Measurements from ENCODE around the gene PTPN22.

Gene PTPN22

GRCh38 chr1:113890816-113891215 lies 19.3 kb upstream of the PTPN22 start:
- H3K4me3 ChIP-seq (ENCODE audit: low read depth, low read length) = no peak overlapping the region
- no peak for DNase-seq (ENCODE audit: low read depth)
- no peak for TF ChIP-seq POLR2A (IDR thresholded peaks at IDR 0.05; ENCODE audit: extremely low read depth, insufficient read length)
- TF ChIP-seq, protein P1, sequence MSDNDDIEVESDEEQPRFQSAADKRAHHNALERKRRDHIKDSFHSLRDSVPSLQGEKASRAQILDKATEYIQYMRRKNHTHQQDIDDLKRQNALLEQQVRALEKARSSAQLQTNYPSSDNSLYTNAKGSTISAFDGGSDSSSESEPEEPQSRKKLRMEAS (IDR thresholded peaks at IDR 0.05; ENCODE audit: low read depth, low read length) = no peak
- TF ChIP-seq, protein P2, sequence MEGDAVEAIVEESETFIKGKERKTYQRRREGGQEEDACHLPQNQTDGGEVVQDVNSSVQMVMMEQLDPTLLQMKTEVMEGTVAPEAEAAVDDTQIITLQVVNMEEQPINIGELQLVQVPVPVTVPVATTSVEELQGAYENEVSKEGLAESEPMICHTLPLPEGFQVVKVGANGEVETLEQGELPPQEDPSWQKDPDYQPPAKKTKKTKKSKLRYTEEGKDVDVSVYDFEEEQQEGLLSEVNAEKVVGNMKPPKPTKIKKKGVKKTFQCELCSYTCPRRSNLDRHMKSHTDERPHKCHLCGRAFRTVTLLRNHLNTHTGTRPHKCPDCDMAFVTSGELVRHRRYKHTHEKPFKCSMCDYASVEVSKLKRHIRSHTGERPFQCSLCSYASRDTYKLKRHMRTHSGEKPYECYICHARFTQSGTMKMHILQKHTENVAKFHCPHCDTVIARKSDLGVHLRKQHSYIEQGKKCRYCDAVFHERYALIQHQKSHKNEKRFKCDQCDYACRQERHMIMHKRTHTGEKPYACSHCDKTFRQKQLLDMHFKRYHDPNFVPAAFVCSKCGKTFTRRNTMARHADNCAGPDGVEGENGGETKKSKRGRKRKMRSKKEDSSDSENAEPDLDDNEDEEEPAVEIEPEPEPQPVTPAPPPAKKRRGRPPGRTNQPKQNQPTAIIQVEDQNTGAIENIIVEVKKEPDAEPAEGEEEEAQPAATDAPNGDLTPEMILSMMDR (IDR thresholded peaks at IDR 0.05; ENCODE audit: low read depth, low read length) = no peak

GRCh38 chr1:113887402-113888175 lies 16.1 kb upstream of the PTPN22 start, which contains the start of gene BCL2L15:
Gene BCL2L15, minus strand, starts transcription at chr1:113887581. Its CDS starts 206 bp downstream, at chr1:113887375.
- no peak within 1 kb of the TSS for H3K4me3 ChIP-seq (ENCODE audit: low read depth, low read length)
- no peak for DNase-seq (ENCODE audit: low read depth)
- TF ChIP-seq POLR2A (IDR thresholded peaks at IDR 0.05; ENCODE audit: extremely low read depth, insufficient read length) = no peak
- TF ChIP-seq, protein P1 (IDR thresholded peaks at IDR 0.05; ENCODE audit: low read depth, low read length) = no peak
- TF ChIP-seq, protein P2 (IDR thresholded peaks at IDR 0.05; ENCODE audit: low read depth, low read length) = no peak
- TF ChIP-seq MYC (IDR thresholded peaks at IDR 0.05; ENCODE audit: low read depth, low read length) = no peak

- H3K4me3 ChIP-seq (ENCODE audit: low read depth, low read length) = no peak overlapping the region
- TF ChIP-seq, protein P2 (IDR thresholded peaks at IDR 0.05; ENCODE audit: low read depth, low read length) = no peak
- TF ChIP-seq POLR2A (IDR thresholded peaks at IDR 0.05; ENCODE audit: extremely low read depth, insufficient read length) (no peak), MYC (IDR thresholded peaks at IDR 0.05; ENCODE audit: low read depth, low read length) (no peak)
- TF ChIP-seq, protein P1 (IDR thresholded peaks at IDR 0.05; ENCODE audit: low read depth, low read length) = no peak
- no peak for DNase-seq (ENCODE audit: low read depth)
These were observed 15.2 kb upstream of the PTPN22 start for GRCh38 chr1:113886417-113887401.

GRCh38 chr1:113881661-113882060 lies 10.1 kb upstream of the PTPN22 start:
- no peak overlapping the region for H3K4me3 ChIP-seq (ENCODE audit: low read depth, low read length)
- TF ChIP-seq, protein P1 (IDR thresholded peaks at IDR 0.05; ENCODE audit: low read depth, low read length) = no peak
- TF ChIP-seq, protein P2 (IDR thresholded peaks at IDR 0.05; ENCODE audit: low read depth, low read length) = no peak
- TF ChIP-seq POLR2A (IDR thresholded peaks at IDR 0.05; ENCODE audit: extremely low read depth, insufficient read length) (no peak), MYC (IDR thresholded peaks at IDR 0.05; ENCODE audit: low read depth, low read length) (no peak)
- DNase-seq (ENCODE audit: low read depth) = no peak

- no peak for TF ChIP-seq MYC (IDR thresholded peaks at IDR 0.05; ENCODE audit: low read depth, low read length)
- no peak for TF ChIP-seq POLR2A (IDR thresholded peaks at IDR 0.05; ENCODE audit: extremely low read depth, insufficient read length)
- TF ChIP-seq, protein P1 (IDR thresholded peaks at IDR 0.05; ENCODE audit: low read depth, low read length) = no peak
- TF ChIP-seq, protein P2 (IDR thresholded peaks at IDR 0.05; ENCODE audit: low read depth, low read length) = no peak
- H3K4me3 ChIP-seq (ENCODE audit: low read depth, low read length) = no peak overlapping the region
- DNase-seq (ENCODE audit: low read depth) = no peak
These were observed 8.2 kb upstream of the PTPN22 start for GRCh38 chr1:113879739-113880038.

Measured in NB4 (cell line).